ENCODE measurements around the gene RSL1D1. TPM values are rescaled to one million over a fixed set of nuclear protein-coding genes. Genes with fewer than 3 reads are reported as not detected.

RSL1D1 gene
- polyA plus RNA-seq, 2 of the 4 experiments (the other 2 are of a cell fraction), result 209 to 330 TPM

GRCh38 chr16:11877374-11877773 is 26.0 kb upstream of the RSL1D1 start:
- DNase-seq (ENCODE audit: low read depth in 1 of 2, low spot score in 1 of 2), result no peak
- TF ChIP-seq CEBPB (IDR thresholded peaks at IDR 0.05), result peak; percentile 40 to 55; a peak in 2 of 4 replicates
- no peak for TF ChIP-seq EHF (CRISPR knock-in tag; IDR thresholded peaks at IDR 0.05)
- ChIA-PET POLR2A (no interaction called here), CTCF (interaction anchor here (1.6 kb wide), 1 partner anchor 25 kb away, joined by 3 read pairs; no protein-coding TSS in a partner anchor)
- Histone ChIP-seq H3K27ac (no peak overlapping the region), H3K4me3 (no peak overlapping the region), H3K4me1 (no peaks in the 10 kb centered on the region), H3K9me3 (no peaks in the 10 kb centered on the region), H3K4me2 (no peak overlapping the region)
- 86% methylated on average over 5 of the region's 5 CpGs for WGBS (ENCODE audit: missing lambda C conversion rate)
- ATAC-seq, result no peak
- no peak for FAIRE-seq

- FAIRE-seq, result no peak
- 0 out of 3 replicates have a peak, but pooled peaks cover 3% of the 10 kb centered on the region for H3K4me1 ChIP-seq
- no peak overlapping the region for H3K27ac ChIP-seq
- CTCF ChIA-PET, result interaction anchor here (0.6 kb wide), 1 partner anchor 13 kb away, joined by 3 read pairs; no protein-coding TSS in a partner anchor
- POLR2A ChIA-PET, result interaction anchor here (0.7 kb wide), 1 partner anchor 12 kb away, joined by 3 read pairs; no protein-coding TSS in a partner anchor
- no peak for ATAC-seq
- WGBS (ENCODE audit: missing lambda C conversion rate), result 94% methylated on average over 12 of the region's 12 CpGs
- TF ChIP-seq MAX (IDR thresholded peaks at IDR 0.05) (no peak), CEBPB (IDR thresholded peaks at IDR 0.05) (no peak), SREBF2 (IDR thresholded peaks at IDR 0.05) (no peak), MAFK (IDR thresholded peaks at IDR 0.05; ENCODE audit: partially characterized antibody) (no peak), FOXS1 (CRISPR knock-in tag; IDR thresholded peaks at IDR 0.05) (no peak), POLR2A (IDR thresholded peaks at IDR 0.05; ENCODE audit: low read length) (no peak), ESRRA (IDR thresholded peaks at IDR 0.05; ENCODE audit: borderline replicate concordance, low read length) (no peak), EP300 (IDR thresholded peaks at IDR 0.05) (no peak), EHMT2 (IDR thresholded peaks at IDR 0.05; ENCODE audit: low read depth) (no peak), TFCP2L1 (CRISPR knock-in tag; IDR thresholded peaks at IDR 0.05) (no peak), RNF2 (IDR thresholded peaks at IDR 0.05; ENCODE audit: borderline replicate concordance, low read depth) (no peak), HOXB5 (CRISPR knock-in tag; IDR thresholded peaks at IDR 0.05) (no peak), CHD2 (IDR thresholded peaks at IDR 0.05; ENCODE audit: low read length, partially characterized antibody) (no peak), RFX5 (IDR thresholded peaks at IDR 0.05) (no peak)
- H3K4me2 ChIP-seq, result no peak overlapping the region
- DNase-seq (ENCODE audit: low read depth in 1 of 2, low spot score in 1 of 2), result no peak
- H3K4me3 ChIP-seq, result no peak overlapping the region
- no peaks in the 10 kb centered on the region for H3K9me3 ChIP-seq
These were observed 25.0 kb upstream of the RSL1D1 start for GRCh38 chr16:11876306-11876705.

GRCh38 chr16:11875721-11876120 is 24.4 kb upstream of the RSL1D1 start:
- CTCF ChIA-PET, result interaction anchor here (0.5 kb wide), 1 partner anchor 11 kb away, joined by 3 read pairs; no protein-coding TSS in a partner anchor
- H3K4me3 ChIP-seq, result no peak overlapping the region
- DNase-seq (ENCODE audit: low read depth in 1 of 2, low spot score in 1 of 2) (no peak), FAIRE-seq (peak; percentile 51), ATAC-seq (no peak)
- TF ChIP-seq MAFK (IDR thresholded peaks at IDR 0.05; ENCODE audit: partially characterized antibody), result peak; percentile 51
- no peak for TF ChIP-seq EHF (CRISPR knock-in tag; IDR thresholded peaks at IDR 0.05)
- WGBS (ENCODE audit: missing lambda C conversion rate), result 90% methylated on average over 5 of the region's 5 CpGs
- POLR2A ChIA-PET, result no interaction called here
- 0 out of 3 replicates have a peak, but pooled peaks cover 4% of the 10 kb centered on the region for H3K4me1 ChIP-seq
- H3K27ac ChIP-seq, result no peak overlapping the region
- H3K9me3 ChIP-seq, result no peaks in the 10 kb centered on the region
- no peak overlapping the region for H3K4me2 ChIP-seq

- no peaks in the 10 kb centered on the region for H3K9me3 ChIP-seq
- peaks cover 16% of the 10 kb centered on the region for H3K4me1 ChIP-seq
- peak; percentile 50 to 77; a peak in 3 of 6 replicates for ATAC-seq
- ChIA-PET CTCF (interaction anchor here (0.6 to 2.7 kb wide), 3 partner anchors 12 to 196 kb away, joined by 3 to 10 read pairs (median 3); no protein-coding TSS in a partner anchor), POLR2A (no interaction called here)
- no peak overlapping the region for H3K4me3 ChIP-seq
- H3K27ac ChIP-seq, result no peak overlapping the region
- 0 out of 3 replicates have a peak, but pooled peaks have one; percentile 16 for TF ChIP-seq CTCF (IDR thresholded peaks at IDR 0.05)
- TF ChIP-seq KDM1A (IDR thresholded peaks at IDR 0.05; ENCODE audit: low read depth), result no peak
- 0 out of 2 replicates have a peak, but pooled peaks have one; percentile 23 for TF ChIP-seq MAX (IDR thresholded peaks at IDR 0.05)
- peak in 1 of 2 experiments; percentile 53 for DNase-seq (ENCODE audit: low read depth in 1 of 2, low spot score in 1 of 2)
- 54% methylated on average over 7 of the region's 7 CpGs for WGBS (ENCODE audit: missing lambda C conversion rate)
- no peak overlapping the region for H3K4me2 ChIP-seq
- FAIRE-seq, result no peak
These were observed 19.9 kb upstream of the RSL1D1 start for GRCh38 chr16:11871193-11871592.
